B cell (primary cell): ENCODE measurements around the gene HEXB. TPM values are rescaled to one million over a fixed set of nuclear protein-coding genes. Genes with fewer than 3 reads are reported as not detected.

Experiments
- ATAC-seq: fragments of 200-7000 bp; cut with Tn5 transposase; one replicate; pipeline ENCODE4 v1.10.0; 2021; ENCODE audit warnings: low read depth, mild to moderate bottlenecking, moderate number of reproducible peaks, moderate library complexity
- CTCF ChIA-PET: fragments of 350-600 bp; sonication (Branson Sonifier 250); formaldehyde crosslinking; loops from one replicate; lab custom pipeline; 2021; ENCODE audit warnings: antibody characterized with exemption, inconsistent platforms; lab: Charles Lee
- POLR2A ChIA-PET: fragments of 350-600 bp; sonication (Branson Sonifier 250); formaldehyde crosslinking; loops from one replicate; lab custom pipeline; 2021; ENCODE audit warnings: antibody characterized with exemption; lab: Charles Lee
- DNase-seq: peaks from one replicate; pipeline ENCODE4 v3.0.0; 2013
- H2AFZ ChIP-seq: 2 replicates; pipeline ENCODE4 v1.6.1; 2012; ENCODE audit warnings: mild to moderate bottlenecking, low read depth, low read length; ENCODE audit not compliant: insufficient read depth, poor library complexity, severe bottlenecking
- H3K27ac ChIP-seq, 2 donors: 1 replicate in 1 of 2; 2 replicates in 1 of 2; pipeline ENCODE4 v1.5.1; 2012 to 2013; ENCODE audit warnings: low read length in 2 of 2, mild to moderate bottlenecking in 2 of 2, moderate library complexity in 1 of 2
- H3K27me3 ChIP-seq, 4 experiments: fragments of 200-600 bp in 1 of 4; sonication (generic) in 1 of 4; replicated peaks in 1 of 4; 1 replicate in 2 of 4; 2 replicates in 2 of 4; pipeline versions ENCODE4 v1.6.1 to v1.7.0; 2013 to 2016; ENCODE audit warnings: low read length in 3 of 4, mild to moderate bottlenecking in 2 of 4, mixed read lengths in 1 of 4, moderate library complexity in 1 of 4; ENCODE audit not compliant: insufficient read depth in 4 of 4, control insufficient read depth in 3 of 4; ENCODE audit errors: control extremely low read depth in 1 of 4
- H3K36me3 ChIP-seq, 2 experiments: replicated peaks in 1 of 2; 1 replicate in 1 of 2; 2 replicates in 1 of 2; pipeline versions ENCODE4 v1.6.1 to v1.7.1; 2013; ENCODE audit warnings: low read length in 1 of 2; ENCODE audit not compliant: insufficient read depth in 2 of 2, control insufficient read depth in 1 of 2; ENCODE audit errors: control extremely low read depth in 1 of 2, extremely low read depth in 1 of 2
- H3K4me1 ChIP-seq, 2 donors: fragments of 200-600 bp in 1 of 2; sonication (generic) in 1 of 2; 1 replicate in 1 of 2; 2 replicates in 1 of 2; pipeline versions ENCODE4 v1.5.1 to v1.6.1; 2013 to 2017; ENCODE audit warnings: low read length in 2 of 2; ENCODE audit not compliant: control insufficient read depth in 2 of 2, insufficient read depth in 2 of 2
- H3K4me2 ChIP-seq: replicated peaks from 2 replicates; pipeline ENCODE3; 2012; ENCODE audit warnings: mild to moderate bottlenecking, low read depth, low read length; ENCODE audit not compliant: poor library complexity, severe bottlenecking
- H3K4me3 ChIP-seq, 5 experiments: fragments of 200-600 bp in 1 of 5; sonication (generic) in 1 of 5; 1 replicate in 3 of 5; 2 replicates in 2 of 5; pipeline versions ENCODE4 v1.5.1 to v1.7.0; 2011 to 2016; ENCODE audit warnings: low read length in 4 of 5, mild to moderate bottlenecking in 4 of 5, low read depth in 2 of 5, control low read depth in 1 of 5, moderate library complexity in 1 of 5; ENCODE audit not compliant: insufficient read depth in 1 of 5; ENCODE audit errors: control extremely low read depth in 1 of 5, extremely low read depth in 1 of 5
- H3K79me2 ChIP-seq: fragments of 200-600 bp; sonication (generic); one replicate; pipeline ENCODE4 v1.6.0; 2016; ENCODE audit warnings: low read length; ENCODE audit not compliant: control insufficient read depth, insufficient read depth
- H3K9ac ChIP-seq: fragments of 200-600 bp; sonication (generic); 2 replicates; pipeline ENCODE4 v1.6.1; 2017; ENCODE audit warnings: mild to moderate bottlenecking, low read length, moderate library complexity
- H3K9me3 ChIP-seq, 3 donors: one replicate each; pipeline versions ENCODE4 v1.6.1 to v1.7.1; 2013; ENCODE audit warnings: low read length in 2 of 3; ENCODE audit not compliant: control insufficient read depth in 2 of 3, insufficient read depth in 1 of 3; ENCODE audit errors: control extremely low read depth in 1 of 3
- H4K20me1 ChIP-seq: 2 replicates; pipeline ENCODE4 v1.6.0; 2012; ENCODE audit warnings: mild to moderate bottlenecking, low read length; ENCODE audit not compliant: insufficient read depth, control insufficient read depth, poor library complexity, severe bottlenecking
- H3K27ac Mint-ChIP-seq: one replicate; pipeline ENCODE4 v1.8.0; 2021; ENCODE audit warnings: mixed read lengths
- H3K27me3 Mint-ChIP-seq: one replicate; pipeline ENCODE4 v1.8.0; 2021; ENCODE audit warnings: mixed read lengths
- H3K4me1 Mint-ChIP-seq: one replicate; pipeline ENCODE4 v1.8.0; 2021; ENCODE audit warnings: mixed read lengths
- H3K4me3 Mint-ChIP-seq: one replicate; pipeline ENCODE4 v1.8.0; 2021; ENCODE audit warnings: mixed read lengths
- H3K9me3 Mint-ChIP-seq: one replicate; pipeline ENCODE4 v1.8.0; 2022; ENCODE audit warnings: mixed read lengths; ENCODE audit not compliant: insufficient read depth
- EZH2 ChIP-seq: IDR thresholded peaks from 2 replicates; pipeline ENCODE4 v1.6.1; 2012; ENCODE audit warnings: borderline replicate concordance, low read depth, mild to moderate bottlenecking, moderate library complexity, low read length; ENCODE audit not compliant: insufficient read depth, poor library complexity, severe bottlenecking
- WGBS: methylation state at CpG from one replicate; pipeline ENCODE4 v1.1.5; 2013; ENCODE audit warnings: missing lambda C conversion rate; ENCODE audit not compliant: insufficient coverage; 5-methylcytosine and 5-hydroxymethylcytosine counted together
- intact Hi-C: fragments of 100-400 bp; cut with micrococcal nuclease; formaldehyde crosslinking; loops from one replicate; pipeline ENCODE4 v1.10.0; 2022
- polyA plus RNA-seq: library from polyadenylated mRNA; depleted of rRNA; stranded (reverse); fragments of >200 nt; gene quantifications from 2 replicates; pipeline ENCODE4 v1.2.3, GENCODE V29; 2012
- total RNA-seq, 2 donors: library from RNA; stranded (reverse); fragments of 120-200 nt in 1 of 2; gene quantifications; 1 replicate in 1 of 2; 2 replicates in 1 of 2; pipeline versions ENCODE4 v1.2.3 to v1.2.4, GENCODE V29; 2013 to 2022
- TF ChIP-seq, protein P1 (sequence below): fragments of 200-600 bp; IDR thresholded peaks from one replicate; pipeline ENCODE4 v1.8.0; 2022; ENCODE audit warnings: antibody characterized with exemption, mild to moderate bottlenecking

Gene HEXB
- total and polyA plus RNA-seq, 2 donors (not counting 1 experiment from before 2014, with no cell fraction given), result 23.6 to 47.1 TPM

DNA sequence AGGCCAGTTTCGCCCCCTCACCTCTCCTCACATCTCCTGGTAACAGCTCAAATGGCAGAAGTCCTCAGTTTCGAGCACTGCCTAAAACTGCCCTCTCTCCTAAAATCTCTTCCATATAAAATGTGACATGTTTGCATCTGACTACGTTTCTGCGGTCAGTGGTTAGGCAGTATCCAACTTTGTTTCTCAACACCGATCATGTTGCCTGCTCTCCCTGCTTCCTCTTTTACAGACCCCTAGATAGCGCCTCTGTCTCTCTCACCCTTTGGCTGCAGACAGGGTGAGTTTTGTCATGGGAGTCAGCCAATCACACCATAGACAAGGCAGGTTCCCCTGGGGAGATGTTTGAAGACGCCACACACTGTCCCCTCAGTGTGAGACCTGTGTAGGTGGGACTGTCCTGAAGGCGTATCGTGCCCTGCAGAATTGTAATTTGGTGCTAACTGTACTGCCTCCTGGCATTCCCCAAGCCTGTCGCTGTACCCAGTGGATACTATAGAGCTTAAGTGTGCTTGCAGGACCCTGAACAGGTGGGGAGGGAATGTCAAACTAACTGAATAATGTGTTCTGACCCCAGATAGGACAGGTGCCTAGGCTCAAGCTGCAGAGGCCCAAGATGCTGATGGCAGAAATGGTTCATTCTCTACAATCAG, 1.1 kb downstream of the HEXB start:
- Histone ChIP-seq H3K79me2 (no peaks in the 10 kb centered on the region), H3K27ac (peak overlapping the region; percentile 42 to 67), H3K9me3 (no peaks in the 10 kb centered on the region), H3K4me2 (peak overlapping the region; percentile 93), H3K9ac (peak overlapping the region; percentile 88), H3K4me3 (peak overlapping the region; percentile 80 to 98 (median 88)), H2AFZ (peak overlapping the region; percentile 86), H4K20me1 (no peaks in the 10 kb centered on the region), H3K4me1 (peaks cover 12 to 16% of the 10 kb centered on the region in 2 donors), H3K27me3 (no peaks in the 10 kb centered on the region), H3K36me3 (peaks cover 0 to 14% of the 10 kb centered on the region in 2 experiments)
- H3K27ac Mint-ChIP-seq, result peak overlapping the region; percentile 75
- no peak for TF ChIP-seq EZH2
- H3K9me3 Mint-ChIP-seq, result no peaks in the 10 kb centered on the region
- peaks cover 20% of the 10 kb centered on the region for H3K4me1 Mint-ChIP-seq
- peak overlapping the region; percentile 87 for H3K4me3 Mint-ChIP-seq
- intact Hi-C loops, result loop anchor here (1.0 to 10.0 kb wide), 5 partner anchors 45 to 1841 kb away; partner anchors contain the start of genes CERT1, ENC1, GFM2 and NSA2
- H3K27me3 Mint-ChIP-seq, result no peaks in the 10 kb centered on the region
- ChIA-PET CTCF (interaction anchor here (0.6 to 1.7 kb wide), 3 partner anchors 13 to 86 kb away, joined by 3 to 5 read pairs (median 4); no protein-coding TSS in a partner anchor), POLR2A (interaction anchor here (0.5 to 0.6 kb wide), 2 partner anchors 9 to 16 kb away, joined by 3 to 5 read pairs; no protein-coding TSS in a partner anchor)
- 24% methylated on average over 6 of the region's 10 CpGs for WGBS
- ATAC-seq (peak; percentile 55), DNase-seq (peak; percentile 67)

GRCh38 chr5:74686962-74687751, 2.1 kb downstream of the HEXB start:
- H4K20me1 ChIP-seq, result no peaks in the 10 kb centered on the region
- WGBS, result 94% methylated on average over 5 of the region's 5 CpGs
- peaks cover 12 to 16% of the 10 kb centered on the region in 2 donors for H3K4me1 ChIP-seq
- no peak for TF ChIP-seq EZH2
- TF ChIP-seq, protein P1, sequence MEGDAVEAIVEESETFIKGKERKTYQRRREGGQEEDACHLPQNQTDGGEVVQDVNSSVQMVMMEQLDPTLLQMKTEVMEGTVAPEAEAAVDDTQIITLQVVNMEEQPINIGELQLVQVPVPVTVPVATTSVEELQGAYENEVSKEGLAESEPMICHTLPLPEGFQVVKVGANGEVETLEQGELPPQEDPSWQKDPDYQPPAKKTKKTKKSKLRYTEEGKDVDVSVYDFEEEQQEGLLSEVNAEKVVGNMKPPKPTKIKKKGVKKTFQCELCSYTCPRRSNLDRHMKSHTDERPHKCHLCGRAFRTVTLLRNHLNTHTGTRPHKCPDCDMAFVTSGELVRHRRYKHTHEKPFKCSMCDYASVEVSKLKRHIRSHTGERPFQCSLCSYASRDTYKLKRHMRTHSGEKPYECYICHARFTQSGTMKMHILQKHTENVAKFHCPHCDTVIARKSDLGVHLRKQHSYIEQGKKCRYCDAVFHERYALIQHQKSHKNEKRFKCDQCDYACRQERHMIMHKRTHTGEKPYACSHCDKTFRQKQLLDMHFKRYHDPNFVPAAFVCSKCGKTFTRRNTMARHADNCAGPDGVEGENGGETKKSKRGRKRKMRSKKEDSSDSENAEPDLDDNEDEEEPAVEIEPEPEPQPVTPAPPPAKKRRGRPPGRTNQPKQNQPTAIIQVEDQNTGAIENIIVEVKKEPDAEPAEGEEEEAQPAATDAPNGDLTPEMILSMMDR, result no peak
- Mint-ChIP-seq H3K4me1 (peaks cover 20% of the 10 kb centered on the region), H3K27me3 (no peaks in the 10 kb centered on the region), H3K27ac (peak overlapping the region; percentile 34), H3K9me3 (no peaks in the 10 kb centered on the region), H3K4me3 (peak overlapping the region; percentile 18)
- ChIA-PET POLR2A (interaction anchor here (0.6 kb wide), 1 partner anchor 8 kb away, joined by 5 read pairs; no protein-coding TSS in a partner anchor), CTCF (interaction anchor here (0.6 to 1.7 kb wide), 3 partner anchors 14 to 84 kb away, joined by 3 to 5 read pairs (median 4); no protein-coding TSS in a partner anchor)
- H3K36me3 ChIP-seq, result peaks cover 0 to 19% of the 10 kb centered on the region in 2 experiments
- H3K9me3 ChIP-seq, result no peaks in the 10 kb centered on the region
- no peak overlapping the region for H2AFZ ChIP-seq
- H3K4me2 ChIP-seq, result no peak overlapping the region
- DNase-seq (no peak), ATAC-seq (no peak)
- H3K4me3 ChIP-seq, result no peak overlapping the region
- peak overlapping the region in 1 of 2 donors; percentile 67 for H3K27ac ChIP-seq
- H3K79me2 ChIP-seq, result no peaks in the 10 kb centered on the region
- H3K9ac ChIP-seq, result no peak overlapping the region
- intact Hi-C loops, result loop anchor here (5.0 to 10.0 kb wide), 2 partner anchors 825 to 1842 kb away; partner anchors contain the start of genes CERT1 and POLK
- no peaks in the 10 kb centered on the region for H3K27me3 ChIP-seq
